ENCODE data around the gene UTP25. TPM values are rescaled to one million over a fixed set of nuclear protein-coding genes. Genes with fewer than 3 reads are reported as not detected.

Gene UTP25
- total RNA-seq, 2 experiments from 2014 or later: 6.3 to 6.5 TPM

DNA sequence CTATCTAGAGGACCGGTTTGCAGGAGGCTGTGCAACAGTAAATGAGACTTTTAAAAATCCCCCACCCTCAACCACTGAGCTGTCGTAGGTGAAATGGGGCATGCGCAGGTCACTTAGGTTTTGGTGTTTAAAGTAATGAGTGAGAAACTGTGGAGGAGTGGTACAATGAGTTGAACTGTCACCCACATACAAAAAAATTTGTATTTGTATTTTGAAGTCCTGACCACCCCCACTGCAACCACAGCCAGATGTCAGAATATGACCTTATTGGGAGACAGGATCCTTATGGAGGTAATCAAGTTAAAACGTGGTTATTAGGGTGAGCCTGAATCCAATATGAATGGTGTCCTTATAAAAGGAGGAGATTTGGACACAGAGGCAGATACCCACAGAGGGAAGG is 20.3 kb upstream of the UTP25 start:
- Mint-ChIP-seq H3K4me3 (no peak overlapping the region), H3K4me1 (ENCODE audit: low read depth) (peaks cover 11% of the 10 kb centered on the region), H3K36me3 (ENCODE audit: low read depth) (no peaks in the 10 kb centered on the region), H3K27ac (no peak overlapping the region), H3K9me3 (ENCODE audit: insufficient read depth) (no peaks in the 10 kb centered on the region), H3K27me3 (ENCODE audit: low read depth) (peaks cover 13% of the 10 kb centered on the region)
- ChIA-PET POLR2A (interaction anchor here (0.7 kb wide), 1 partner anchor 11 kb away, joined by 3 read pairs; no protein-coding TSS in a partner anchor), CTCF (interaction anchor here (0.8 to 6.4 kb wide), 3 partner anchors 8 to 20 kb away, joined by 3 to 61 read pairs (median 4); partner anchors contain the start of gene UTP25)
- ATAC-seq (no peak), DNase-seq (no peak)

DNA sequence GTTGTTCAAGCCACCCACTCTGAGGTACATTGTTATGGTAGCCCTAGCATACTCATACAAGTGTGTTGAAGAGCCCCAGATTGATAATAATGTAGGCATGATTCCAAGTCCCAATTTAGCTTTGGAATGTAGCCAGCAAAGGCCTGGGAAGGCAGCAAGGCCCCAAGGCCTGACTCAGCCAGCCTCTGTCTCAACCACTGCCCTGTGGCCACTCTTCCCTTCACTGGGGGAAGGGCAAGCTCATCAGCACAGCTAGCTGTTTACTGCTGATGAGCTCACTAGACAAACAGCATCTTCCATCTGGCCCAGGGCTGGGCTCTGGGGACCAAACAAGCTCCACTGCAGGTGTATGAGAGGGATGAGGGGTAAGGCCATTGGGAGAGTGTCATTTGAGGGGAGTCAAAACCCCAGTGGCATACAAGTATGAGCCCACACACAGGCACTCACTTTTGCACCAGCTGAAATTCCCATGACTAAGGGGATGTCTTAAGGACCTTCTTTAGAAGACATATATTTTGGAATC is 19.7 kb upstream of the UTP25 start:
- H3K4me1 Mint-ChIP-seq (ENCODE audit: low read depth): peaks cover 11% of the 10 kb centered on the region
- H3K27me3 Mint-ChIP-seq (ENCODE audit: low read depth): peaks cover 11% of the 10 kb centered on the region
- H3K9me3 Mint-ChIP-seq (ENCODE audit: insufficient read depth): no peaks in the 10 kb centered on the region
- DNase-seq: no peak
- CTCF ChIA-PET: interaction anchor here (0.8 to 6.4 kb wide), 3 partner anchors 9 to 20 kb away, joined by 3 to 61 read pairs (median 4); partner anchors contain the start of gene UTP25
- H3K27ac Mint-ChIP-seq: no peak overlapping the region
- H3K4me3 Mint-ChIP-seq: no peak overlapping the region
- POLR2A ChIA-PET: no interaction called here
- H3K36me3 Mint-ChIP-seq (ENCODE audit: low read depth): no peaks in the 10 kb centered on the region
- no peak for ATAC-seq

DNA sequence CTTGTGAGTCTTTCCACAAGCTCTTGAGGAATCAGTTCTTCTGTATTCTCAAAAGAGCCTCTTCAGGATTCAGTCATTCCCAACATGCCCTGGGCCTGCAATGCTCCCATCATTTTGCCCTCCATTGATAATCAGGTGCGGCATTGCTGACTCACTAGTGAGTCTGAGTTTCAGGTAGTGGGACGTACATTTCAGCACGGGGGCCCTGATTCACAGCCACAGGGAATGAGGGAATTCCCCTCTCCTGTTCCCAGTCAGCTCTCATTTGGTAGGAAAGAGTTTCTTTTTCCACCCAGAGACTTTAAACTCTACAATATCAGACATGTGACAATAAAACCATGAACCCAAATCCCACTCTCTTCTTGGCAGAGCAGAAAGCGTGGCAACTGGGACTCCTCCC is 18.2 kb upstream of the UTP25 start:
- Mint-ChIP-seq H3K36me3 (ENCODE audit: low read depth) (no peaks in the 10 kb centered on the region), H3K9me3 (ENCODE audit: insufficient read depth) (no peaks in the 10 kb centered on the region), H3K27me3 (ENCODE audit: low read depth) (peaks cover 3% of the 10 kb centered on the region), H3K4me3 (no peak overlapping the region), H3K27ac (no peak overlapping the region), H3K4me1 (ENCODE audit: low read depth) (peaks cover 11% of the 10 kb centered on the region)
- ChIA-PET POLR2A (interaction anchor here (0.7 kb wide), 1 partner anchor 468 kb away, joined by 3 read pairs; no protein-coding TSS in a partner anchor), CTCF (interaction anchor here (6.4 kb wide), 1 partner anchor 13 kb away, joined by 61 read pairs; no protein-coding TSS in a partner anchor)
- no peak for DNase-seq
- no peak for ATAC-seq

DNA sequence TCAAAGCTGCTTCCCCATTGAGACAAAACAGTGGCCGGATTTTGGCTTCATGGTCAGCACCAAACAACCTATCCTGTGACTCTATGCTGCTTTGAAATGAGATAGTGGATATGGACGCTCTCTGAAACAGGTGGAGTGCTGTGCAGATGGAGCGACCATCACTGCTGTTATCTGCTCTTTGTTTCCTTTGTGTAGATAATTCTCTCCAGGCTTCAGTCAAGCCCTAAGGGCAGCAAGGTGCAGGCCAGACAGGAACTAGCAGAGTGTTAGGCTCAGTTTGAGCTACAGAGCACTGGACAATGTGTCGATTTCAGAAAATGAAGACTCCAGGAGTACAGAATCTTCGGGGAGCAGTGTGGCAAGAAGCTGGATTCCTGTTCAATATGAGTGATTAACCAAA is 17.0 kb upstream of the UTP25 start:
- Mint-ChIP-seq H3K9me3 (ENCODE audit: insufficient read depth) (no peaks in the 10 kb centered on the region), H3K27me3 (ENCODE audit: low read depth) (no peaks in the 10 kb centered on the region), H3K36me3 (ENCODE audit: low read depth) (no peaks in the 10 kb centered on the region), H3K4me3 (no peak overlapping the region), H3K27ac (no peak overlapping the region), H3K4me1 (ENCODE audit: low read depth) (peaks cover 6% of the 10 kb centered on the region)
- ChIA-PET POLR2A (no interaction called here), CTCF (interaction anchor here (1.4 to 6.4 kb wide), 2 partner anchors 12 to 17 kb away, joined by 3 to 61 read pairs; partner anchors contain the start of gene UTP25)
- DNase-seq (no peak), ATAC-seq (no peak)

DNA sequence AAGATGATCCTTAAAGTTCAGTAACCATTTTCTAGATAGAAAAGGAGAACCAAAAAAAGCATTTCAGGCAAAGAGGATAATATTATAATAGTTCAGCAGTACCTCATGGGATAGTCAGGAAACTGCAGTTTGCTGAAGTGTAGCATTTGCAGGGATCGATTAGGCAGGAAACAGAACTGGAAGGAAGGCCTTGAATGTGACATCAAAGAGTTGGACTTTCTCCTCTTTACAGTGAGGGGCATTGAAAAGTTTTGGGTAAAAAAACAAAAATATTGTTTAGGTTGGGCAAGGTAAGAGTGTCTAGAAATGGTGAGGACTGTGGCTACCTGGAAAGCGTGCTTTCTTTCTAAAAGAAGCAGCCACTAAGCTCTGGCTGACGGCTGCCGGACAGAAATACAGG is 13.9 kb upstream of the UTP25 start:
- H3K27ac Mint-ChIP-seq: no peak overlapping the region
- CTCF ChIA-PET: interaction anchor here (1.0 to 4.1 kb wide), 4 partner anchors 9 to 69 kb away, joined by 3 to 41 read pairs (median 5); partner anchors contain the start of gene UTP25
- ATAC-seq (no peak), DNase-seq (no peak)
- H3K9me3 Mint-ChIP-seq (ENCODE audit: insufficient read depth): no peaks in the 10 kb centered on the region
- no peaks in the 10 kb centered on the region for H3K4me1 Mint-ChIP-seq (ENCODE audit: low read depth)
- POLR2A ChIA-PET: interaction anchor here (0.7 kb wide), 1 partner anchor 90 kb away, joined by 3 read pairs; no protein-coding TSS in a partner anchor
- H3K36me3 Mint-ChIP-seq (ENCODE audit: low read depth): no peaks in the 10 kb centered on the region
- no peak overlapping the region for H3K4me3 Mint-ChIP-seq
- H3K27me3 Mint-ChIP-seq (ENCODE audit: low read depth): peaks cover 6% of the 10 kb centered on the region

DNA sequence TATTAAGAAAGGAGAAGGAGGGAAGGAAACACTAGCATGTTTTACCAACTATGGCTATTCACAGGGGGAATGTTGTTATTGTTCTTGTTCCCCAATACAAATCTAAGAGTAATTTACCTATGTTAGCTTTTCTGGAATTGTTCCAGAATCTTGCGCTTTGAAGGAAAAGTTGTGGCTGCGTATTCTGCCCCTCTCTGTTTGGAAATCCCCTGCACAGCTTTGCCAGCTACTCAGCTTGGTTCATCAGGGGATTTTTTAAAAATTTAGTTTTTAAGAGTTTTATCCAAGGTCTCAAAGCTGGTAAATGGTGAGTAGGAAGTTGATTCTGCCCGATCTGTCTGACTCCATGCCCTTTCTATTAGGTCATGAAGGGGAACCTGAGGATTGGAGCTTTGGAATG is 12.3 kb upstream of the UTP25 start:
- ATAC-seq (no peak), DNase-seq (no peak)
- no peaks in the 10 kb centered on the region for H3K9me3 Mint-ChIP-seq (ENCODE audit: insufficient read depth)
- CTCF ChIA-PET: interaction anchor here (0.9 to 4.1 kb wide), 3 partner anchors 8 to 46 kb away, joined by 3 to 41 read pairs (median 9); partner anchors contain the start of gene UTP25
- H3K27me3 Mint-ChIP-seq (ENCODE audit: low read depth): peaks cover 15% of the 10 kb centered on the region
- H3K27ac Mint-ChIP-seq: no peak overlapping the region
- POLR2A ChIA-PET: no interaction called here
- no peak overlapping the region for H3K4me3 Mint-ChIP-seq
- H3K36me3 Mint-ChIP-seq (ENCODE audit: low read depth): no peaks in the 10 kb centered on the region
- no peaks in the 10 kb centered on the region for H3K4me1 Mint-ChIP-seq (ENCODE audit: low read depth)

DNA sequence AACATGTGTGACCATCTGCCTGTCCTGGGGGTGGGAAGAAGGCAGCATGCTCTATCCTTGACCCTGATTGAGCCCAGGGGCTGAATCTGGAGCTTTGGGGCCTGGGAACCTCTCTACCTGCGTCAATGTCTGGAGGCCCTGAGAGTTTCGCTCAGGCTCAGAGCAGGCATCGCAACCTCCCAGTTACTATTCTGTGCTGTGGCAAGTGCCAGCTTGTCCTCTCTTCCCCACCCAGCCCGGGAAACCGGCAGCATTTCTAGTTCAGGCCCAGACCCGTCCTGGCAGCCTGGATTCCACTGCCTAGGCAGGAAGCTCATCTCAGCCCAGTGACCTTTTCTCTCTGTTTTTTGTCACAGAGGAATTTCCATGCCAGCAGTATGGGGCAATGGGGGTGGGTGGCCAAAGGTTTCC is 11.8 kb upstream of the UTP25 start:
- CTCF ChIA-PET: interaction anchor here (0.9 to 4.1 kb wide), 3 partner anchors 7 to 45 kb away, joined by 3 to 41 read pairs (median 9); partner anchors contain the start of gene UTP25
- H3K27ac Mint-ChIP-seq: no peak overlapping the region
- H3K27me3 Mint-ChIP-seq (ENCODE audit: low read depth): peaks cover 20% of the 10 kb centered on the region
- no peaks in the 10 kb centered on the region for H3K9me3 Mint-ChIP-seq (ENCODE audit: insufficient read depth)
- no peaks in the 10 kb centered on the region for H3K4me1 Mint-ChIP-seq (ENCODE audit: low read depth)
- POLR2A ChIA-PET: no interaction called here
- H3K4me3 Mint-ChIP-seq: no peak overlapping the region
- DNase-seq (no peak), ATAC-seq (no peak)
- H3K36me3 Mint-ChIP-seq (ENCODE audit: low read depth): no peaks in the 10 kb centered on the region

DNA sequence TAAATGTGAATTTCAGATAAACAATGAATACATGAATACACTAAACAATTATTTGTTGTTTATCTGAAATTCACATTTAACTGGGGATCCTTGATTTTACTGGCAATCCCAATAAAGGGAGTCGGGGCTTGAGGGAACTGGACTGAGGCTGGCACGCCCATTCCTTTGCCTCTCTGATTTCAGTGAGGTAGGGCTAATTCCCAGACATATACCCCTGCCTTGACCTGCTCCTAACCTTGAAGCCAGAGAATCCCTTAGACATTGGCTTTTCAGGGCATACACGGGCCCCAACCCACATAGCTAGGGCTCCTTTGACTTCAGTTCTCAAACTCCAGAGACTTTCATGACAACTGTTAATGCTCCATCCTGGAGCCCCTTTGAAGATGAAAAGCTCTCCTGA is 10.8 kb upstream of the UTP25 start:
- peaks cover 24% of the 10 kb centered on the region for H3K27me3 Mint-ChIP-seq (ENCODE audit: low read depth)
- no peaks in the 10 kb centered on the region for H3K4me1 Mint-ChIP-seq (ENCODE audit: low read depth)
- no peak overlapping the region for H3K4me3 Mint-ChIP-seq
- POLR2A ChIA-PET: no interaction called here
- ATAC-seq (no peak), DNase-seq (no peak)
- CTCF ChIA-PET: no interaction called here
- H3K27ac Mint-ChIP-seq: no peak overlapping the region
- no peaks in the 10 kb centered on the region for H3K36me3 Mint-ChIP-seq (ENCODE audit: low read depth)
- H3K9me3 Mint-ChIP-seq (ENCODE audit: insufficient read depth): no peaks in the 10 kb centered on the region

DNA sequence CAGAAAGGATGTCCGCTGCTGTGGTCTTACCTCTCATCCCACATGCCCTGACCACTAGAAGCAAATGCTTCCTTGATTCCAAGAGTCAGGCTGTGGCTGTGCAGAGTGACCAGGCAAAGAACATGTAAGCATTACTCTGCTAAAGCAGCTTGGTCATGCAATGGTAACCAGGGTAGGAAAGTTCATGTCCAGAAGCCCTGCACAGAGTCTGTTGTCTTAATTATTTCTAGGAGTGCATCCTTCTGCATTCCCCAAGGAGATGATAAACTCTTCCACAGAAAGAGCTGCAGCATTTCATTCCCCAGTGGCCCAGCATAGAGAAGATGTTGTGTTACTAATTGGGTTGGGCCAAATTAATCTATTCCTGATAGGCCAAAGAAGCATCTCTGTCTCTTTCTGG is 10.1 kb upstream of the UTP25 start:
- H3K36me3 Mint-ChIP-seq (ENCODE audit: low read depth): no peaks in the 10 kb centered on the region
- CTCF ChIA-PET: interaction anchor here (2.4 kb wide), 1 partner anchor 9 kb away, joined by 11 read pairs; the partner anchor contains the start of gene UTP25
- H3K4me3 Mint-ChIP-seq: no peak overlapping the region
- ATAC-seq (no peak), DNase-seq (no peak)
- peaks cover 2% of the 10 kb centered on the region for H3K4me1 Mint-ChIP-seq (ENCODE audit: low read depth)
- no peak overlapping the region for H3K27ac Mint-ChIP-seq
- POLR2A ChIA-PET: no interaction called here
- H3K27me3 Mint-ChIP-seq (ENCODE audit: low read depth): peaks cover 27% of the 10 kb centered on the region
- H3K9me3 Mint-ChIP-seq (ENCODE audit: insufficient read depth): no peaks in the 10 kb centered on the region

DNA sequence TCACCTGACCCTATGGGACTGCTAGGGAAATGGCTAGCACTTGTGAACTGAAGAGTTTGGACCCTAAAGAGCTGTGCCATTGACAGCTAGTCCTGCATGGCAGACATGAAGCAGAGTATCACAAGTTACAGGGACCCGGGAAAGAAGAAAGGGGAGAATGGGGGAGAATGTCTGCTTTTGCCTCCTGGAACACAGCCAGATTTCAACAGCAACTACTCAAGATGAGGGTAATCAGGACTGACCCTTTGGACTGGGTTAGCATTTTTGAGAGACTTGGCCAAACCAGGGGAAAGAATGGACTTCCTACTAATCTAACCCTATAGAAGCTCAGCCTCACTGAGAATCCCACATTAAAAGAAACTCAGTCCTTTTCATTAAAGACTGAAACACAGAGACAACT is 8.7 kb upstream of the UTP25 start:
- peaks cover 10% of the 10 kb centered on the region for H3K4me1 Mint-ChIP-seq (ENCODE audit: low read depth)
- H3K9me3 Mint-ChIP-seq (ENCODE audit: insufficient read depth): no peaks in the 10 kb centered on the region
- POLR2A ChIA-PET: no interaction called here
- no peak overlapping the region for H3K4me3 Mint-ChIP-seq
- H3K36me3 Mint-ChIP-seq (ENCODE audit: low read depth): no peaks in the 10 kb centered on the region
- ATAC-seq (no peak), DNase-seq (no peak)
- no peak overlapping the region for H3K27ac Mint-ChIP-seq
- CTCF ChIA-PET: interaction anchor here (1.2 to 2.4 kb wide), 2 partner anchors 8 to 51 kb away, joined by 4 to 11 read pairs; partner anchors contain the start of gene UTP25
- peaks cover 31% of the 10 kb centered on the region for H3K27me3 Mint-ChIP-seq (ENCODE audit: low read depth)

DNA sequence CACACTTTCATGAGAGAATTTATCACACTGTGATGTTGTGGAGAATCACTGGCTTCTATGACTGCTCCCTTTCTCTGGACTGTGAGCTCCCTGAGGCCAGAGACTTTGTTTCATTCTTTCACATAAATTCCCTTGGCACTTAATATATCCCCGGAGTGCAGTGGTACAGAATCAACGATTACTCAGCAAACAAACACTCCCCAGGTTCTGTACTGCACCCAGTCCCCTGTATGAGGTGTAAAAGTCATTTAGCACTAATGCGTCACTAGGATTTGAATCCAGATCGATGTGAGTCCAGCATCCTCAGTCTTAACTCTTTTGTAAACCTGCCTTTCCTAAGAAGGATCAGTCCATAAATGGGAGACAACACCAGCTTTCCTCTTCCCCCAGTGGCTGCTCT is 6.8 kb upstream of the UTP25 start:
- POLR2A ChIA-PET: interaction anchor here (1.5 kb wide), 1 partner anchor 48 kb away, joined by 3 read pairs; no protein-coding TSS in a partner anchor
- H3K36me3 Mint-ChIP-seq (ENCODE audit: low read depth): no peaks in the 10 kb centered on the region
- H3K9me3 Mint-ChIP-seq (ENCODE audit: insufficient read depth): no peaks in the 10 kb centered on the region
- H3K27ac Mint-ChIP-seq: no peak overlapping the region
- CTCF ChIA-PET: interaction anchor here (0.9 to 3.9 kb wide), 2 partner anchors 12 to 14 kb away, joined by 3 to 61 read pairs; partner anchors contain the start of gene IRF6
- DNase-seq (no peak), ATAC-seq (no peak)
- peaks cover 10% of the 10 kb centered on the region for H3K4me1 Mint-ChIP-seq (ENCODE audit: low read depth)
- H3K27me3 Mint-ChIP-seq (ENCODE audit: low read depth): peaks cover 33% of the 10 kb centered on the region
- no peak overlapping the region for H3K4me3 Mint-ChIP-seq

DNA sequence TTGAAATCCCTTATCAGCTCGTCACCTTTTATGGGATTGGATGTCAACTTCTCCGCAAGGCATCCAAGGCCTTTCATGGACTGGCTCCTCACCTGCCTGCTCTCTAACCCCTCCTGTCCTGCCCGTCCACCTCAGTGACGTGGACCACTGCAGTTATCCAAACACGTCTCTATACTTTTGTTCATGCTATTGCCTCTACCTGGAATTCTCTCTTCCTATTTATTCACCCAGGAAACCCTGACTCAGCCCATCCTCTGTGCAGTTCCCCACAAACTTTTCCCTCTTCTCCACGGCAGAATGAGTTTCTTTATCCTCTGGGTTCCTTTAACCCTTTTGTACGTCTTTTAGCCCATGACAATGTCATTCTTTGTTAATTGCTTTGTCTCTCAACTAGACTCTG is 5.1 kb upstream of the UTP25 start:
- ATAC-seq (no peak), DNase-seq (no peak)
- CTCF ChIA-PET: interaction anchor here (0.5 to 4.4 kb wide), 39 partner anchors 9 to 833 kb away, joined by 3 to 61 read pairs (median 5); partner anchors contain the start of genes C1orf74 and IRF6
- Mint-ChIP-seq H3K36me3 (ENCODE audit: low read depth) (no peaks in the 10 kb centered on the region), H3K4me3 (no peak overlapping the region), H3K9me3 (ENCODE audit: insufficient read depth) (no peaks in the 10 kb centered on the region), H3K27me3 (ENCODE audit: low read depth) (peaks cover 33% of the 10 kb centered on the region), H3K27ac (no peak overlapping the region), H3K4me1 (ENCODE audit: low read depth) (peaks cover 19% of the 10 kb centered on the region)
- POLR2A ChIA-PET: no interaction called here

All from activated CD8-positive, alpha-beta T cell treated with anti-CD3 and anti-CD28 coated beads, Interleukin-2, amount 10 ng/mL, durations not matched to agents 7 days and 5 days (primary cell).